ENCODE results near the gene ANKRD37.

Gene ANKRD37

DNA sequence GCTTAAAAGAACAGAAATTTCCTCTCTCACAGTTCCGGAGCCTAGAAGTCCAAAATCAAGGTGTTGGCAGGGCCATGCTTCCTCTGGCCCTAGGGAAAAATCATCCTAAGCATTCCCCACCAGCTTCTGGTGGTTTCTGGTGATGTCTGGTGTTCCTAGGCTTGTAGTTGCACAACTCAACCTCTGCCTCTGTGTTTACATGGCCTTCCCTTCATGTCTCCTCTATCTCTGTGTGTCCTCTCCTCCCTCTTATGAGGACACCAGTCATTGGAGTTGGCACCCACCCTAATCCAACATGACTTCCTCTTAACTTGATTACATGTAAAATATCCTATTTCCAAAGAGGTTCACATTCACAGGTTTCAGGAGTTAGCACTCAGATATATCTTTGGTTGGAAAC lies 16.3 kb upstream of the ANKRD37 start:
- DNase-seq: no peak

GRCh38 chr4:185381288-185382196 lies 15.1 kb upstream of the ANKRD37 start:
- DNase-seq: peak; percentile 46

GRCh38 chr4:185382754-185383153 lies 13.9 kb upstream of the ANKRD37 start:
- no peak for DNase-seq

DNA sequence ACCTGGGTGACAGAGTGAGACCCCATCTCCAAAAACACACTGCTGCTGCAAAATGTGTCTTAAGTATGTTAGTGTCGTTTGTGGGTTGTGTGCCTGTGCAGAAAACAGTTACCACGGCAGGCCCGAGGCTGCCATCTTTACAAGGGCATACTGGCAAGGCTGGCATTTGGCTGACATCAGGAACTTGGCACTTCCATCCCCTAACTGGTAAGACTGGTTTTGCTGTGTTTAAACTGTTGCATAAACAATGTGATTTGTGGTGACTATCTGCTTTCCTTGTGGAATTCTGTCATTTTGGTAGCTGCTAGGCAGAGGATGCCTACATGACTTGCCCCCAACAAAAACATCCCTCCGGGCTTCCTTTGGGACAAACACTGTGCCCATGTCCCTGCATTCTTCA lies 13.2 kb upstream of the ANKRD37 start:
- no peak for DNase-seq

DNA sequence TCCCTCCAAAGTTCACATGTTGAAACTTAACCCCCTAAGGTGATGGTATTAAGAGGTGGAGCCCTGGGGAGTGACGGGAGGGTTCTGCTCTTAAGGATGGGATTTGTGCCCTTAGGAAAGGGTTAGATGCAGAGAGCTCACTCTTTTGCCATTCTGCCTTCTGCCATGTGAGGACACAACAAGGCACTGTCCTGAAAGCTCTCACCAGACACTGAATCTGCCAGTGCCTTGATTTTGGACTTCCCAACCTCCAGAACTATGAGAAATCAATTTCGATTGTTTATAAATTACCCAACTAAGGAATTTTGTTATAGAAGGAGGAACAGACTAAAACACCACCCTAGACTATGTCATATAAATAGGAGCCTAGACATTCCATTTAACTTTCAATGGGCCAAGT lies 12.6 kb upstream of the ANKRD37 start:
- no peak for DNase-seq

GRCh38 chr4:185384930-185385331 lies 11.7 kb upstream of the ANKRD37 start:
- no peak for DNase-seq

- DNase-seq: no peak
These were observed 8.7 kb upstream of the ANKRD37 start for GRCh38 chr4:185387957-185388356.

DNA sequence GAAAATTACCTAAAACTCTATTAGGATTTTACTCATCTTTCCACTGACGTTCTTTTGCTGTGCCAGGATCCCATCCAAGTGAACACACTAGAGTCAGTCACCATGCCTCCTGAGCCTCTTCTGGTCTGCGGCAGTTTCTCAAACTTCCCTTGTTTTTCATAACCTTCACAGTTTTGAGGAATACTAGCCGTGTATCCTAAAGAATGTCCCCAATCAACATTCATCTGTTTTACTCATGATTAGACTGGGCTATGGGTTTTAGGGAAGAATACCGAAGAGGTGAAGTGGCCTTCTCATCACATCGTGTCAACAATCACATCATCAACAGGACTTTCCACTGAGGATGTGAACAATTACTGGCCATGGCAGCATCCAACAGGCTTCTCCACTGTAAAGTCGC lies 5.7 kb upstream of the ANKRD37 start:
- no peak for DNase-seq

DNA sequence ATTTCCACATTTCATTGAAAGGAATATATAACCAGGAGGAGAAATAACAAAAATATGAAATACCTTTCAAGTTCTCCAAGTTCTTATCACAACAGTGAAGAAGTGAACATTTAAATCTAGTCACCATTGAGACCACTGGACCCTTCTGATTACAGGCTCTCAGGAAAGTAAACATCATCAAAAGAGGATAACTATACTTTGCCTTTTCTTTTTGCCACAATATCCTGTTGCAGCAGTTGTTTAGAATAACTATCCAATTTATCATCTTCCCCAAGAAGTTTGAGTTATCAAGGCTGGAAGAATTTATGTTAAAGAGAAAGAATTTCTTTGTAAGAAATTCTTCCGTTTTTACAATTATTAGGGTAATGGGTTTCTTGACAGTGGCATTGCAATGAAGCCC lies 4.5 kb upstream of the ANKRD37 start:
- no peak for DNase-seq

DNA sequence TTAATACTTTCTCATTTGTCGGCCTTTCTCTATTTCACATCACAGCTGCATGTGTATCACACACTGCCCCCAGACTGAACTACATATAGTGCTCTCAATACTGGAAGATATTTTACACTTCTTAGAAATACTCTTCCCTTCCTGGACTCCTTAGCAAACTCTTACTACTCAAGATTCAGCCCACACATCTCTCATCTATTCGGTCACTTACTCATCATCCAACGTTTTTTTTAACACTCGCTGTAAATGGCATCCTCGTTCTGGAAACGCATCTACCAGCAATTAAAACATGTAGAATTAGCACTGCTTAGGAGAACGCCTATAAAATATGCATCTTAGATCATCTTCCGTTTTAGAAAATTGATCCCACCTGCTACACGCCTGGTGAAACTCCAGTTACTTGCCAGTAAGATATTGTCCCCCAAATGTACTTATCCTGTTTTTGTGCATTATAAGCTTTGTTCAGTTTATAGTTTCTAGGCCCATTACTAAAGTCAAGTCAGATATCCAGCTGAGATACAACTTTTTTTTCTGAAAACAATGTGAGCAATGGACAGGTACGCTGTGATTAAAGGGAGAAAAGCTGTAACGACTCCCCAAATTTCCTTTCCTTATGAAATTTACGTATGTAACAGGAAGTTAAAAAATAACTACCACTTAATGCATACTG lies 1.9 kb upstream of the ANKRD37 start:
- DNase-seq: no peak

DNA sequence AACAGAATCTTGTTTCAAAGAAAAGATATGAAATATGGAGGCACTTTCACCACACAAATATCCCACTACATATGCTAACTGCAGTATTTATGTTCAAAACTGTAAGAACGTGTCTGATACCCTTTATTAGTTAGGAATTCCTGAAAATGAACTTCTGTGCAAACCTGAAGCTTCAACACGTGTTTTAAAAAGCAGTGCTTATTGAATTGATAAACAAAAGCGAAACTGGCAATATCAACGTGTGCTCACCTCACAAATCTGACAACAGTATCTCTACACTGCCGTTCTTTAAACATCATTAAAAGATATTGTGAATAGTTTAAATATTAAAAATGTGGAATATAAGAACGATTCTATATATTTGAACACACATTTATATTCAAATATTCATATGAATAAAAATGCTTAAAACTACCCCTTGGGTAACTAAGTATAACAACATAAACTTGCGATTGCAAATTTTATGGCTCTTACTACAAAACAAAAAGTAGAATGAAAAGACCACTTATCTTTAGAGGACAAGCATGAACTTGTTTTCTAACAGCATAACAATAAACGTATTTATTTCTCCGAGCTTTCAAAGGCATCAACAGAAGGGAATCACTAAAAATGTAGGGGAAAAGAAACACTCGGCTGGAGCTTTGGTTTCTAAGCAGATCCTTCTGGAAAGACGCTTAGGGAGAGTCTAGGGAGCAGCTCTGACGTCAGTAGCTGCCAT lies 1.2 kb upstream of the ANKRD37 start, which contains the start of gene LRP2BP:
TSS of gene LRP2BP (minus strand) at position 687 of the 718 bp plus-strand sequence. CDS start 17,738 bp downstream, outside the sequence.
- no peak for DNase-seq

- DNase-seq: peak; percentile 99
These were observed 501 bp upstream of the ANKRD37 start for GRCh38 chr4:185395956-185396723.

GRCh38 chr4:185398618-185399017 lies 2.0 kb downstream of the ANKRD37 start:
- DNase-seq: no peak

GRCh38 chr4:185399466-185399865 lies 2.8 kb downstream of the ANKRD37 start:
- DNase-seq: no peak

DNA sequence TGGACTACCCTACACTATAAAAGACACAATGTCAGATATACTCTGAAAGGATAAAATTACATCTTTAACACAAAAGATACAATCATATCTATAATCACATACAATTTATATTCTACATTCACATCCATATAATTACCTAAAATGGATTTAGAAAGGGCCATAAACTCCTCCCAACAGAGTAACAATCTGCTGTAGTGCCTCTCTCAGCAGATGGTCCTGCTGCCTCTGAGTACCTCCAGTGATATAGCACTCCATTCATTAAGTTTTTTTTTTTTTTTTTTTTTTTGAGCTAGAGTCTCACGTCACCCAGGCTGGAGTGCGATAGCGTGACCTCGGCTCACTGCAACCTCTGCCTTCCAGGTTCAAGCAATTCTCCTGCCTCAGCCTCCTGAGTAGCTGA lies 7.4 kb downstream of the ANKRD37 start:
- DNase-seq: no peak

DNA sequence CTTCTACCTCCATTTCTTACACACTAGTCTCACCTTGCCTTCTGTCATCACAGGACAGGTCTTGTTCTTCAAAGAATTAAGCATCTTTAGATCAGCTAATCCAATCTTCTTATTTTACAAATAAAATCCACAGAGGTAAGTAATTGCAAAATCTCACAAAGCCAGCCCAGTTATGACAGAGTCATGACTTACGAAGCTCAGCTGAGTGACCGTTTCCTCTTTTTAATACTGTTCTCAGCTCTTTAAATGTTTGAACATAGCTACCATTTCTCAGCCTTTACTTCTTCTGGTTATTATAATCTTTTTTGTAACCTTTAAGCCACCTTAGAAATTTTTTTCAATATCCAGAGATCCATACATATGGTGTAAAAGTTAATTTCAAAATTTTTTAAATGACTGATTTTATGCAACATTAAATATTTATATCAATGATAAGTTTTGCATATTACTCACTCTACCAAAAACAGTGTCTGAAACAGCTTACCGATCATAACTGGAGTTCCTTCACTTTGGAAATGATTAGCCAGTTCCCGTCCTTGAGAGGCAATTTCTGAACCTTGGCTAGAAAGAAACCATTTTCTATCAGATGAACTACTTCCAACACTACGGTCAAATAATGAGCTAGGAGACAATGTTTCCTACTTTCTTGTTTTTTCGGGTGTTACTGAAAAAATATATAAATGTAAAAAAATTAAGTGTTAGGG lies 8.8 kb downstream of the ANKRD37 start:
- DNase-seq: no peak

GRCh38 chr4:185408432-185408831 lies 11.8 kb downstream of the ANKRD37 start:
- DNase-seq: no peak

GRCh38 chr4:185411849-185412248 lies 15.2 kb downstream of the ANKRD37 start:
- DNase-seq: no peak

DNA sequence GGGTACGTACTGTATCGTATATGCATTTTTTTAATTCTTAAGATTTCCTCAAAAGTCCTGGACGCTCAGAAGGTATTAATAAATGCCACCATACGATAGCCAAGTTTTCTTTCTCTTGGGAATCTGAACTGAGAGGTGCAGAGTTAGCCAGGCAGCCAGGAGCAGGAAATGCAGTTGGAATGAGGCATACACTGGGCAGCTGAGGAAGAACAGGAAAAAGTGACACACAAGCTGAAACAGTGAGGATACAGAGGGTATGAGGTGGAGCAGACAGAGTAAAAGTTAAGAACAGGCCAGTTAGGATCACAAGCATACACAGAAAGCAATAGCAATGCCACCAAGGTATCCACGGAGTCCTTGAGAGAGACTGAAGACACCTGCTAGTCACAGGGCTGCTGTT lies 15.8 kb downstream of the ANKRD37 start:
- no peak for DNase-seq

GRCh38 chr4:185416955-185417354 lies 20.3 kb downstream of the ANKRD37 start:
- DNase-seq: no peak

DNA sequence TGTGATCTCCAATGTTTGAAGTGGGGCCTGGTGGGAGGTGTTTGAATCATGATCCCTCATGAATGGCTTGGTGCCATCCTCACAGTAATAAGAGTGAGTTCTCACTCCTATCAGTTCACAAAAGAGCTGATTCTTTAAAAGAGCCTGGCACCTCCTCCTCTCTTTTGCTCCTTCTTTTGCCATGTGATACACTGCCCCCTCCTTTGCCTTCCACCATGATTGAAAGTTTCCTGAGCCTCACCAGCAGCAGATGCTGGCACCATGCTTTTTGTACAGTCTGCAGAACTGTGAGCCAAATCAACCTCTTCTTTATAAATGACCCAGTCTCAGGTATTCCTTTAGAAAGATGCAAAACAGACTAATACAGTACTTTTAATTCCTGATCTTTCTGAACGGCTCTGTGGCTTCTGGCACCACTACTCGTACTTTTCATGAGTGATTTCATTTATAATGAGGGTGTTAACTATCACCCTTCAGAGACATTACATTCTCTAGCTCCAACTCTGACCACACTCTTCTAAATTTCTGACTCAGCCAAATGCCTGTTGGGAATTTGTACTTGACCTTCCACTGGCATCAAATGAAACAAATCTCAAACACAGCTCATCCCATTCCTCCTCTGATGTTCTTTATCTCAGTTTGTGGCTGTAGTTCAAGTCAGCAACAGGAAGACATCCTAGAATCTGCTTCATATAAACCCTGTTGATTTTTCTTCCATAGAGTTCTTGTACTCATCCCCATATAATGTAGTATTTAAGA lies 24.9 kb downstream of the ANKRD37 start:
- peak; percentile 48 for DNase-seq
